Right ventricle myocardium inferior (tissue), 1 donor: ENCODE results near the gene DTD1. TPM values are rescaled to one million over a fixed set of nuclear protein-coding genes. Genes with fewer than 3 reads are reported as not detected.

ENCODE experiments used
- ATAC-seq: fragments of 200-7000 bp; cut with Tn5 transposase; one replicate; pipeline ENCODE4 v1.9.1; 2020; ENCODE audit warnings: mild to moderate bottlenecking, moderate library complexity
- DNase-seq: peaks from one replicate; pipeline ENCODE4 v3.0.0; 2021; ENCODE audit errors: missing footprints
- intact Hi-C: fragments of 100-400 bp; cut with DNase I; formaldehyde crosslinking; loops from one replicate; pipeline ENCODE4 v1.11.0; 2022
- total RNA-seq: library from RNA; stranded (reverse); fragmentation: NEBNext Ultra II Directional; extraction: Animal tissue kit (Norgen Biotek cat#: 25700); gene quantifications from one replicate; pipeline ENCODE4 v1.2.1, GENCODE V29; 2021
- donor health status: DM: no; HTN: yes; CAD: no; lungs with severe emphysema.

Gene DTD1
- total RNA-seq, 1 donor from 2014 or later, result 11.4 TPM

DNA sequence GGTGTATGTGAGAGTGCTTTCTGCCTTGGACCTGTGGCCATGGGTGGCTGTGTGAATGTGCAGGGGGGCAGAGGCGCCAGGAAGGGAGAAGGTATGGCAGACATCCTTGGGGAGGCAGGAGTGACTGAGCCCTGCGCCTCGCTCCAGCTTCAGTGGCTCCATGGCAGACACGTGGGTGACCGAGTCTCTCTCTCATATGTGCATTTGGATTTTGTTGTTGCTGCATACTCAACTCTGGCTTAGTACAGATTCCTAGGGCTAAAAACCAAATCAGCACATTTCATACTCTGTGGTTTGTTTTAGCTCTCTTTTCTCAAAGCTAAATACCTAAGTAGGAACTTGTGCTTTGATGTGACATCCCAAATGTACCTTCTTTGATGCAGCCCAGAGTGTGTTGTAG lies 97.6 kb downstream of the DTD1 start:
- intact Hi-C loops, result no loop called here
- ATAC-seq (no peak), DNase-seq (no peak)

DNA sequence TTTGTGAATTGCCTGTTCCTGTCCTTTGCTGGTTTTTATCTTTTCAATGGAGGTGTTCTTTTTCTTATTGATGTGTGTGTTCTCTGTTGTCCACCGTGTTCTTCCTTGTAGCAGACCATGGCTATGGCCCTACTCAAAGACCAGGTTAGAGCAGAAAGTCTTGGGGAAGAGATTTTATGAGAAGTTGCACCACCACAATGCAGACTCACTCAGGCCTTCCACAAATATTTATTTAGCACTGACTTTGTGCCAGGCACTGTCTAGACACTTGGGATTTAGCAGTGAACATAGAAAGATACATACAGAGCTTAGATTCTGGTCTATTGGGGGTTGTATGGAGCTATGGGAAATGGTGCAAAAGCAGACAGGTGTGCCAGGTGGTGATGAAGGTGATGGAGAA lies 98.8 kb downstream of the DTD1 start:
- intact Hi-C loops, result no loop called here
- DNase-seq (no peak), ATAC-seq (no peak)

DNA sequence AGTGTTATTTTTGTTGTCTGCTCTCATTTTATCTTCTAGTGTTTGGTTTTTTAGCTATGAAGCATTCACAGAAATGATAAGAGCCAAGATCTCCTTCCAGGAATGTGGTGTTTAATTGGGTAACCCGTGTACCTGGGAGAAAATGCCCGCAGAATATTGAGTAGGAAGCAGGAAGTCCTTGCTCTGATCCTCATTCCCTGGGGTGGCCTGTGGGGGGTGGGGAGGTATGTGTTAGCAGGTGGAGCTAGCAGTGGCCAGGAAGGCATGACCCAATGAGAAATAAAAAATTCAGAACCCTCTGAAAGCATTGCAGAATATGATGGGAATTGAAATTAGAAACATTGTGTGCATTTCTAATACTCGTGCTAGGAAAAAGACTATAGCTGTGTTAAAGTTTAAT lies 100.8 kb downstream of the DTD1 start:
- ATAC-seq, result no peak
- intact Hi-C loops, result no loop called here
- DNase-seq, result no peak

DNA sequence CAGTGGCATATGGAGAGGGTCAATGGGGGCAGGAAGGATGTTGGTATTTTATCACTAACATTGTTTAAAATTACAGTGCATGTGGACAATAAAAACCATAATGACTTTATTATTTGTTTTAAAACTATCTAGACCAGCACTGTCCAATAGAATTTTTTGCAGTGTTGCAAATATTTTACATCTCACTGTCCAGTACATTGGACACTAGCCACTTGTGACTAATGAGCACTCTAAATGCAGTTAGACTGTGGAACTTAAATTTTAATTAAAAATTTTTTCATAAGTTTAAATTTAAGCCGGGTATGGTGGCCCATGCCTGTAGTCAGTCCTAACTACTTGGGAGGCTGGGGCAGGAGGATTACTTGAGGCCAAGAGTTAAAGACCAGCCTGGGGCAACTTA lies 101.7 kb downstream of the DTD1 start:
- intact Hi-C loops, result no loop called here
- DNase-seq (no peak), ATAC-seq (no peak)

DNA sequence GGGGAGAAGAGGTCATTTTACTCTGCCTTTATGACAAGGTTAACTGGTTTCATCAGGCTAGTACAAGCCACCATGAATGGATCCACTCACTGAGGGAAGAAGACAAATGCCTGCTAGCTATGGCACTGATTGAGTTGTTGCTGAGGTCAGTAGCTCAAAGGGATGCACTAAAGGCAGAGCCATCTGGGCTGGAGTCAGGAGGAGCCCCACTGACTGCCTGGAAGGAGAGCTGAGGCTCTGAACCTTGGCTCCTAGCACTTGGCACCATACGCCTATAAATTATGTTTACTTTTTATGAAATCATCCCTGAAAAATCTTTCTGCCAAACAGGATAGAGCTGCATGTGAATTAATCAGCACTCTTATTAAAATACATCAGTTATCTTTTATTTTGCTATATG lies 104.6 kb downstream of the DTD1 start:
- intact Hi-C loops, result no loop called here
- DNase-seq (no peak), ATAC-seq (no peak)

DNA sequence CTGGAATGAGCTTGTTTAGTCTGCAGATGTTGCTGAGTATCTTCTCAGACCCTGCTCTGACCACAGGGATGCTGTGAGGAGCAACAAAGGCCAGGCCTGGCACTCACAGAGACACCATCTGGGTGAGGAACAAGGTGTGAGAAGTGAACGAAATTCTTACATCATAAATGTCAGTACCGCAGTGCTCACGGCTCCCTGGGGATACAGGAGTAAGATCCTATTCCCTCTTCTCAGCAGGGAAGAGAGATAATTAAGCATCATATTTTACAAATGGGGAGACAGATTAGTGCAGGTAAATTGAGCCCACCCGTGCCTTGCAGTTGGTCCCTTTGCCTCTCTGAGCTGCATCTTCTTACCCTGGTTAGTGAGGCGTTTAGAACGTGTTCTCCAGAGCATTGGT lies 106.2 kb downstream of the DTD1 start:
- intact Hi-C loops, result no loop called here
- ATAC-seq, result no peak
- DNase-seq, result no peak

DNA sequence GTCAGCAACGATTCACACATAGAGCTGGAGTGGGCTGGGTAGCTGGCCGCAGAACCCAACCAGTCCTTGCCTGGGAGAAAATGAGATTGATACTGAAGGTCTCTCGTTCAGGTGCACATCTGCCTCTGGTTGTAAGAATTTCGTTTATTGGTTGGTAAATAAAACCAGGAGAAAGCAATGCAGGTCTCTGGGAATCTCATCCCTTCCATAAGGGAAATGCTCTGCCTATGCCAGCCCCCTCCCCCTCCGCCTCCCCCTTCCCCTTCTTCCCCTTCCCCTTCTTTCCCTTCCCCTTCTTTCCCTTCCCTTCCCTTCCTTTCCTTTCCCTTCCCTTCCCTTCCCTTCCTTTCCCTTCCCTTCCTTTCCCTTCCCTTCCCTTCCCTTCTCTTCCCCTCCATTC lies 107.3 kb downstream of the DTD1 start:
- no peak for ATAC-seq
- intact Hi-C loops, result no loop called here
- no peak for DNase-seq

DNA sequence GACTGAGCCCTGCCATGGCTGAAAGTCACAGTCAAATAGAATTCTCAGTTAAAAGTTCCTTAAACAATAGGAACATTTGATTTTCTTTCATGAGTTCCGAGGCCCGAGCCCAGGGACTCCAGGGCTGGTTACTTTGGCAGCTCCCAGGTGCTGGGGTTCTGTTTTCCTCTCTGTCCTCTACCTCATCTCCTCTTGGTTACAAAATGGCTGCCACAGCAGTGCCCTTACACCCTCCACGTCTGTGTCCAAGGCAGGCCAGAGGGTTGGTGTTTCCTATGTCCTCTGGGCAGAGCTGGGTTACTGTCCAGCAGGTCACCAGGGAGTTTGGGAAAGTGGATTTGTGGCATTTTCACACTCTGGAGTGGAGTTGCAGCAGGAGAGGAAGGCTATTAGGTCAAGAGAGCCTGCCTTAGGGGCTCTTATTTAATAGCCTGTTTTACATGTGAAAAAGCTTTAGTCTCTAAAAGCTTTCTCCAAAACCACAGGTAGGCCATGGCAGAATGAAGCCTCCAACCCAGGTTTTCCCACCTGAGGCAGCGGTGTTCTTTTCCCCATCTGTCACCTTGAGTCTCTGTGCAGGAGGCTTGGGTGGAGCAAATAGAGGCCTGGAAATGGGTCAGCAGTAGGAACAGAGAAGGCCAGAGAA lies 111.0 kb downstream of the DTD1 start:
- no peak for ATAC-seq
- no peak for DNase-seq
- intact Hi-C loops, result no loop called here

DNA sequence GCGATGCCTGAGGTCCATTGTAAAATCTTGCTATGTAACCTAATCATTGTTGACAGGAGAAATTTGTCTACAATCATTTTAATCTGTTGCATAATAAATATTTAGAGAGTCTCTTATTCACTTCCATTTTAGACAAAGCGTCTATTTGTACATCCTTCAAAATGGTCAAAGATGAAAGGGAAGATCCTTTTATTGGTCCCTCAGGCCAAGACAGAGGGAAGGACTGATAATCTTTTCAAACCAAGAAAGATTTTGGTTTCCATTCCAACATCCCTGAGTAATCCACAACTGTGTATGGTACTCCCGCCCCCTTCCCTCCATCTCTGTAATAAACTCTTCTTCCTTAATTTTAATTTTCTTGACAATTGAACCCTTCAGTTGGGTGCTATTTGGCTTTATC lies 114.1 kb downstream of the DTD1 start:
- DNase-seq (no peak), ATAC-seq (no peak)
- intact Hi-C loops, result no loop called here

DNA sequence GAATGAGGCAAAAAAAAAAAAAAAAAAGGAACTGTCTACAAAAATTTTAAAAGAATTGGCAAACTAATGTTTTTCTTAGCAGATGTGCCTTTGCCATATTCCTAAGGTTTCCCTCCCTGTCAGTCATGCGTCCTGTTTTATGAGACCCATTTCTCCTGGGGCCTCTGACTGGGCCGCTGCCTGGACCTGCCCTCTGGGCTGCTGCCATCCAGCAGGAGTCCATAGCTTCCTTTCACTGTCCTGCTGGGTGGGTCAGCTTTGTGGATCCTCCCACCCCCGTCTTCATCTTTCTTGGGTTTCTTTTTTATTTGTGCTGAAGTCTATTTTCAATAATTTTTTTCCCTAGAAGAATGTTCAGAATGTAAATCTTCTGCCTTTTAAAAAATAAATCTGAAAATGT lies 114.9 kb downstream of the DTD1 start:
- intact Hi-C loops, result no loop called here
- peak; percentile 85 for ATAC-seq
- no peak for DNase-seq

DNA sequence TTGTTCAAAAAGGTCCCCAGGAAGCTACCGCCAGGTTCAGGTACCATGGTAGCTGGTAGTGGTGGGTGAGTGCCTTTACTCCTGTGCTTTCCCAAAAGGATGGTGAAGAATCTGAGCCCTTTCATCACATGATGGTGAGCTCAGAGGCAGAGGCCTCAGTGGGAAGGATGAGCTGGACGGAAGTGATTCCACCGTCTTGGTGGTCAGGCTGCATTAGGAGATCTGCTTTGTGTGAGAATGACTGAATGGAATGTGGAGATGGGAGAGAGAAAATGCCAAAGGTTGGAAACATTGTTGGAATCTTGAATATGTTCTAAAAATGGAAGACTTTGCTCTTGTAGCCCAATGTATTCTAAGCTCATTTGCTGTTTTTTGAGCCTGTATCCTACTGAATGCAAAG lies 117.6 kb downstream of the DTD1 start:
- DNase-seq (no peak), ATAC-seq (no peak)
- intact Hi-C loops, result no loop called here

DNA sequence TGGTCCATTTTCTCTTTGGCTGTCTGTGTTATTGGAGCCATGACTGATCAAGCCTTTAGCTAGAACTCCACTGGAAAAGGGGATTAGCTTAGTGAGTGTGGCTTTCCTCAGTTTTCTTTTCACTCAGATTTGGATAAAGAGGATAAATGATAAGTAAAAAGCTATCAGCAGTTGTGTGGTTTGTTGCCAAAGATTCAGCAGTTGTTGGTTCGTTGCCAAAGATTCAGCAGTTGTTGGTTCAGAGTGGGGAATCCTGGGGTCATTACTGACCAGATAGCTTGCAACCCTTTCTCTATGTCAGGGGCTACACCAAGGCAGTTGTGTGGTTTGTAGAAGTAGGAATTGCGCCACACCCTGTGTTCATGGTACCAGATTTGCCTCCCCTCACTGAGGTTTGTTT lies 118.1 kb downstream of the DTD1 start:
- ATAC-seq (no peak), DNase-seq (no peak)
- intact Hi-C loops, result no loop called here

DNA sequence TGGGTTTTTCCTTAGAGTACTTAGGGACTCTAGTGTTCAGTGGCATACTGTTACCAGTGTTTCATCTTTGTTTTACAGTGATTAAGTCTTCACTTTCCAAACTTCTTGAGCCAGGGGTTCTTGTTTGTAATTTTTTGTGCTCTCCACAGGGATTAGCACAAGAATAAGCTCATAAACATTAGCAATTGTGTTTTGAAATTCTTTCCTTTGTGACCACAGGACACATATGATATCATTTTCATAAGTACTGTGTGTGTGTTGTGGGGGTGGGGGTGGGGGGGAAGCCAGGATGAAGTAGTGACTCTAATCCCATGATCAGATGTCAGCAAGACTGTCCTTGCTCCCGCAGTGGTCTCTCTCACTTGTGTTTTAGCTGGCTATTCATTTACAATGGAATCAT lies 124.3 kb downstream of the DTD1 start:
- DNase-seq (no peak), ATAC-seq (no peak)
- intact Hi-C loops, result no loop called here

DNA sequence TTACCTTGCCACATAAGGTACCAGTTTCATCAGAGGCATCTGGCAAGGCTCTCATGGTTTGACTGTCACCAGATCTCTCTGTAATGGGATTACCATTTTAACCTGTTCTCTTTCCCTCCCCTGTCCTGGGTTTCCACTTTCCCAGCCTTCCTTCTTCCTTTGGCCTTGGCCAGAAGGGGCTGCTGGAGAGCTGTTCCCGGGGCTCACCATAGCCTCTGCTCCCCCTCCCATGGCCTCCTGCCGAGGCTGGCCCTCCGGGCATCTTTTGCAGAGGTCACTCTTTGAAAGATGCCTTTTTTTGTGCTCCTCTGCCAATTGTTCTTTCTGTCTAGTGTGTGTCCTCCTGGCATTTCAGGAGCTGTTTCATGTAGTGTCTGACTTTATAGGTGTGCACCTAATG lies 125.0 kb downstream of the DTD1 start:
- no peak for ATAC-seq
- intact Hi-C loops, result no loop called here
- no peak for DNase-seq

DNA sequence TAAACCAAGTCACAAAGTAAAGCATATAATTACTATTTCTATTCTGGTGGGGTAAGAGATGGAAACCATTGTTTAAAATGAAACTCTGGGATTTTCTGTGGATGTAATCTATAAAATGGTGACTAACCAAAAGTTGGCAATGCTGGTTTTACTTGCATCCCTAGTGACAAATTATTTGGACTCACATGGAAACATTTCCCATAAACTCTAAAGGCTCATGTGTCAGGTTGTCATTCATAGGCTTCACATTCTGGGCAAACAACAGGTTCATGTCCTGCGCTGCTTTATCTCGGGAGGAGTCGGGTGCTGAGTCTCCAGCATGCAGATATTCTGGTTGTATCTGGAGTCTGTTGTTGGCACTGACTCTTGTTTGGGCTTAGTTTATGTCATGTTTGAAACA lies 127.7 kb downstream of the DTD1 start:
- ATAC-seq (no peak), DNase-seq (no peak)
- intact Hi-C loops, result no loop called here

DNA sequence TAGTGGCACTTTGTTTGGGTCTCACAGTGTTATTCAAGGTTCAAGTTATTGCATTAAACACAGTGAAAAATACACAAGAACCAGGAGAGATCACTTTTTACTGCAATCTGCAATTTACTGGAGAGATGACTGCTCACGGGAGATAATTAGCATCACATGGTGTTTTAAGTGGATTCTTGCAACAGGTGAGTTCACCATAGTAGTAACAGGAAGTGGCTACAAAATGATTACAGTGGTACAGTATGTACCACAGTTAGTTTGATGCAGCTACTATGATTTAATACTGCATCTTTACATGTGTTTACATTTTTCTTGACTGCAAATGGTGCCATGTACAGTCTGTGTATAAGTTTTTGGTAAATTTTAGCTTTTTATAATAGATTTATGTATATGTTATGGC lies 129.2 kb downstream of the DTD1 start:
- ATAC-seq (no peak), DNase-seq (no peak)
- intact Hi-C loops, result no loop called here

DNA sequence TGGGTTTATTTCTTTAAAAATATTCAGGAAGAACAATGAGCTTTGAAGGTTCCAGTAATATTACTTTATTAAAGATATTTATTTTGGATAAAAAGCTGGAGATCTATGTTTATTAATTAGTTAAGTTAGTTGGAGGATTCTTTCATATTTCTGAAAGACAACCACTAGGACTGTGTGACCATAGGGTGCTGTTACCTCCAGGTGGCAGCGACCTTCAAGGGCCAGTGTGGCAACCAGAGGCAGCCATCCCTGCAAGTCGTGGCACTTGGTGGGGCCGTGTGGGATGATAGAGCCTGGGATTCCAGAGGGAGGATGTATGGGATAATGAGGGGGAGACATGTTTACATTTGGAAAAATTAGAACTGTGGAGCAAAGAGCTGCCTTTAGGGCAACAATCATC lies 130.3 kb downstream of the DTD1 start:
- DNase-seq (no peak), ATAC-seq (no peak)
- intact Hi-C loops, result no loop called here

DNA sequence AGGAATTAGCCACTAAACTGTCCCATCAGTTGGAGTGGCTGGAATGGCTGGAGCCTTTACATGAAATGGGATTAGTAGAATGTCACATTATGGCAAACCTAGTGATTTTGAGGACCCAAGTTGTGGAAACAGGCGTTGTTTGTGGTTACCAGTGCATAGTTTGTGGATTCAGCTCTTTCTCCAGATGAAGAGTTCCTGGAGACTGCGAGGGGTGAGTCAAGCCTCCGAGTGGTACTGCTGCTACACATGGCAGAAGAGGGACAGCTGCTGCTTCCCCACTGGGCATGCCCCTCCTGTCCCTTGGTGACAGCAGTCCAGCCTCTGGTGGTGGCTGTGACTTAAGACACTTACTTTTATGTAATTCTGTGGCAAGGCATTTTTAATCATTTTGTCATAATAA lies 131.6 kb downstream of the DTD1 start:
- no peak for DNase-seq
- intact Hi-C loops, result no loop called here
- no peak for ATAC-seq

DNA sequence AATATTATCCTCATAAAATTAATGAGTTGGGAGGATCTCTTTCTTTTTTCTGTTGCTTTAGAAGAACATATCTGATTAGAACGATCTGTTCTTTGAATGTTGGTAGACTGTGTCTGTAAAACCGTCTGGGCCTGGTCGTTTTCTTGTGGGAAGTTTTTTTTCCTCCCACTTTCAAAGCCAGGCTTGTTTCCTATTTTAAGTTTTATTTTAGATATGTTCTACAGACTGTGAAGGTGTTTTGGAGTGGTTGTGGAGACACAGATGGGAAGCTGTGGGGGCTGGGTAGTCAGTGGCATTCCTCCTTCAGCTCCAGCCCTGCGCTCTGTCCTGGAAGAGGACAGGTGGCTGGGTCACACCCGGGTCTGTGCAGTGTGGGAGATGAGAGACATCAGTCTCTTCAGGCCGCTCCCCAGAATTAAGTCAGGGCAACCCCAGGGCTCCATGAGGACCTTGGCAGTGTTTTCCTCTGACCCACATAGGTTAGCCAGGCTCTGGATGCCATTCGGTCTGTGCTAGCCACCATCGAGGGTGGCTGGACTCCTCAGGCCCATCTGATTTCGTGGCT lies 133.8 kb downstream of the DTD1 start:
- DNase-seq, result no peak
- no peak for ATAC-seq
- intact Hi-C loops, result no loop called here

DNA sequence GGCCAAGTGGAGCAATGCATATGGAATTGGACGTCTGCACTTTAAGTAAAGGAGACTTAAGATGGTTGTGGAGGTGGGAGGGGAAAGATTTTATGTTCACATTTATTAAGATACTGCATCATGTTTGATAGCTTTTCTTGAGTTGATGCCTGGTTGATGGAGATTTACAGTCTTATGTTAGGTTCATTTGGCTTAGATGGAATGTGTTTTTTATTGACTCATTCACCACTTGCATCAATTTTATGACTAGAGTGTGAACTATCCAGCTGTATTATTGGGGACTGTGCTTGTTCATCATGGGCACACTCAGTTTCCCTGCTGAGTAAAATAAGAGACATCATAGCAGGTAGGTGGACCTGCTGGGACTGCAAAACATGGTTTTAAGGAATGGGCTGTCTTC lies 134.5 kb downstream of the DTD1 start:
- ATAC-seq, result no peak
- intact Hi-C loops, result no loop called here
- no peak for DNase-seq

DNA sequence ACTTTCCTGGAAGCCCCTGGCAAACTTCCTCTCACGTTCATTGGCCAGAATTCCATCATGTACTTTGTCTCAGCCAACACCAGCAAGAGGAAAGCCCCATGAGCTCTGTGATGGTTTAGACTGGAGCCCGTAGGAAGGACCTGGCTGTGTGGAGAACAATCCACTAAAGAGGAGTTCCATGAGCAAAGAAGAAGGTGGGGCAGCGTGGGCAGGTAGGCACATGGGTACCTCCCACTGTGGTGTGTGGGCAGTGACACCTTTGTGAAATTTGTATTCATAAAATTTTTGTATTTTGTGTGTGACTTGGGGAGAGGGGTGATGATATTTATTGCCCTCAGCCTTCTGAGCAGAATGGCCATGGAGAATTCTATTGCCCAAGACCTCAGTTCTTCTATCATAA lies 136.2 kb downstream of the DTD1 start:
- no peak for DNase-seq
- intact Hi-C loops, result no loop called here
- no peak for ATAC-seq
